Measurements from ENCODE around the gene DUSP23.

GRCh38 chr1:159771127-159771895 is 9.5 kb upstream of the DUSP23 start:
- no peak for TF ChIP-seq CTCF (IDR thresholded peaks at IDR 0.05)
- TF ChIP-seq POLR2A (IDR thresholded peaks at IDR 0.05) = no peak
- no peak for TF ChIP-seq POLR2AphosphoS5 (IDR thresholded peaks at IDR 0.05)
